GM12878 (cell line): ENCODE data around the gene NFATC2. TPM values are rescaled to one million over a fixed set of nuclear protein-coding genes. Genes with fewer than 3 reads are reported as not detected.
A peak's percentile ranks its signal among the peaks of the same experiment; 100 is the strongest.

Source experiments
- ATAC-seq: fragments of 200-7000 bp; cut with Tn5 transposase; 3 replicates; pipeline ENCODE4 v1.9.1; 2020; ENCODE audit warnings: mild to moderate bottlenecking, moderate library complexity
- BruUV-seq: library from RNA; stranded (reverse); fragments of 400-500 nt; replicated peaks from 2 replicates; lab custom pipeline; 2021; lab: Mats Ljungman, UMichigan
- CTCF ChIA-PET: fragments of 300-600 bp; sonication (Branson Sonifier 250); formaldehyde crosslinking; extraction: SDS; loops from one replicate; lab custom pipeline; 2021; ENCODE audit warnings: inconsistent platforms; lab: Yijun Ruan, JAX
- POLR2A ChIA-PET: fragments of 350-600 bp; formaldehyde crosslinking; extraction: SDS; loops from one replicate; lab custom pipeline; 2021; ENCODE audit warnings: inconsistent platforms; lab: Charles Lee
- RAD21 ChIA-PET: fragments of 300-600 bp; sonication (Branson Sonifier 250); formaldehyde crosslinking; loops from one replicate; lab custom pipeline; 2023; ENCODE audit warnings: antibody characterized with exemption; ENCODE audit not compliant: unreplicated experiment; lab: Charles Lee
- SMC1A ChIA-PET: fragments of 300-600 bp; sonication (Branson Sonifier 250); formaldehyde crosslinking; loops from one replicate; lab custom pipeline; 2023; ENCODE audit not compliant: unreplicated experiment, uncharacterized antibody; lab: Charles Lee
- DNase-seq: peaks from one replicate; pipeline ENCODE4 v3.0.0-alpha.2; 2011; ENCODE audit warnings: low read depth, low spot score
- FAIRE-seq: peaks from 3 replicates; lab custom pipeline; 2011; peaks lifted over from hg19 to GRCh38; lab: Jason Lieb, UNC
- H2AFZ ChIP-seq: 2 replicates; pipeline ENCODE4 v1.6.0; 2011; ENCODE audit warnings: low read depth, low read length, control low read depth; ENCODE audit not compliant: control insufficient read depth
- H3K27ac ChIP-seq: 2 replicates; pipeline ENCODE4 v1.5.1; 2011; ENCODE audit warnings: control low read depth; ENCODE audit not compliant: control insufficient read depth, insufficient read depth
- H3K27me3 ChIP-seq, 2 experiments: replicated peaks in 1 of 2; 2 replicates each; pipeline versions ENCODE4 v1.6.0 to v1.6.1; 2011; ENCODE audit warnings: low read length in 1 of 2; ENCODE audit not compliant: control insufficient read depth in 2 of 2, insufficient read depth in 2 of 2
- H3K36me3 ChIP-seq, 2 experiments: 2 replicates each; pipeline ENCODE4 v1.5.1; 2011; ENCODE audit warnings: low read length in 1 of 2; ENCODE audit not compliant: control insufficient read depth in 2 of 2, insufficient read depth in 2 of 2
- H3K4me1 ChIP-seq: 2 replicates; pipeline ENCODE4 v1.6.1; 2011; ENCODE audit warnings: mild to moderate bottlenecking, low read length, moderate library complexity, mixed read lengths; ENCODE audit not compliant: control insufficient read depth, insufficient read depth
- H3K4me2 ChIP-seq: 2 replicates; pipeline ENCODE4 v1.6.0; 2011; ENCODE audit warnings: control low read depth; ENCODE audit not compliant: control insufficient read depth, insufficient read depth
- H3K4me3 ChIP-seq: fragments of 200-600 bp; sonication (generic); 2 replicates; pipeline ENCODE4 v1.5.1; 2016
- H3K79me2 ChIP-seq: 2 replicates; pipeline ENCODE4 v1.6.0; 2011; ENCODE audit warnings: low read length; ENCODE audit not compliant: control insufficient read depth, insufficient read depth
- H3K9ac ChIP-seq: 2 replicates; pipeline ENCODE4 v1.8.0; 2011; ENCODE audit warnings: low read length, control low read depth, mixed read lengths; ENCODE audit not compliant: control insufficient read depth, insufficient read depth
- H3K9me3 ChIP-seq: replicated peaks from 3 replicates; pipeline ENCODE4 v1.5.1; 2011; ENCODE audit warnings: mild to moderate bottlenecking, low read length; ENCODE audit not compliant: control insufficient read depth, insufficient read depth
- H4K20me1 ChIP-seq: 2 replicates; pipeline ENCODE4 v1.6.0; 2011; ENCODE audit not compliant: control insufficient read depth, insufficient read depth
- ASH2L ChIP-seq: fragments of 300-600, 200-600 bp; sonication (generic); IDR thresholded peaks from 2 replicates; pipeline ENCODE4 v1.6.1; 2017; ENCODE audit warnings: low read depth, mild to moderate bottlenecking, borderline replicate concordance
- EGR1 ChIP-seq, 2 experiments: IDR thresholded peaks; 1 replicate in 1 of 2; 2 replicates in 1 of 2; pipeline ENCODE4 v1.6.1; 2011 to 2012; ENCODE audit warnings: low read depth in 2 of 2, low read length in 2 of 2, borderline replicate concordance in 1 of 2, mild to moderate bottlenecking in 1 of 2, moderate library complexity in 1 of 2
- IRF3 ChIP-seq: fragments of 450-650 bp; IDR thresholded peaks from 2 replicates; pipeline ENCODE4 v1.6.1; 2014; ENCODE audit warnings: mild to moderate bottlenecking
- MEF2A ChIP-seq: IDR thresholded peaks from 2 replicates; pipeline ENCODE4 v1.6.1; 2011; ENCODE audit warnings: low read depth, mild to moderate bottlenecking, low read length, moderate library complexity; ENCODE audit not compliant: insufficient read depth
- WGBS: methylation state at CpG from one replicate; pipeline ENCODE4 v1.1.6; 2016; ENCODE audit warnings: low lambda C conversion rate; ENCODE audit not compliant: insufficient replicate concordance, insufficient coverage; ENCODE audit errors: missing lambda C conversion rate; 5-methylcytosine and 5-hydroxymethylcytosine counted together
- in situ Hi-C: fragments of 300-500 bp; cut with MboI; formaldehyde crosslinking; loops from 9 replicates; pipeline ENCODE4 v1.14.3; 2018; ENCODE audit warnings: mixed read lengths
- intact Hi-C: fragments of 100-400 bp; cut with micrococcal nuclease; formaldehyde crosslinking; loops from one replicate; pipeline ENCODE4 v1.14.2; 2022; ENCODE audit not compliant: unreplicated experiment
- polyA plus RNA-seq, 11 experiments: library from polyadenylated mRNA; depleted of rRNA in 4 of 11; unstranded in 6 of 11; stranded (reverse) in 5 of 11; fragments of >200 nt; fragmentation: Nextera tagmentation in 4 of 11; fragmentation: Illumina TruSeq in 1 of 11; extraction: Ambion mirVana in 4 of 11; extraction: Trizol in 1 of 11; gene quantifications; 1 replicate in 1 of 11; 2 replicates in 10 of 11; pipeline versions ENCODE4 v1.2.1 to v1.2.3, GENCODE V29; 2011 to 2016; ENCODE audit warnings: inconsistent platforms in 2 of 11, missing spikeins in 2 of 11, low read depth in 1 of 11
- total RNA-seq, 4 experiments: library from RNA; depleted of rRNA in 3 of 4; stranded (reverse); fragments of >200 nt in 3 of 4; fragmentation: Illumina TruSeq in 1 of 4; extraction: Trizol in 1 of 4; gene quantifications; 2 replicates each; pipeline versions ENCODE4 v1.2.1 to v1.2.3, GENCODE V29; 2013 to 2021

NFATC2 gene
- total and polyA plus RNA-seq, 10 of the 15 experiments (the other 5 are each of a cell fraction or from before 2014, with no cell fraction given) = 3.3 to 20.0 (median 7.3) TPM

- Histone ChIP-seq H3K9ac (no peak overlapping the region; the same call in 1 of the 2 replicates), H3K79me2 (peaks cover 68% of the 10 kb centered on the region), H3K4me1 (peaks cover 75% of the 10 kb centered on the region), H3K36me3 (peaks cover 0 to 2% of the 10 kb centered on the region in 2 experiments; a peak in 2 of 4 replicates), H4K20me1 (no peaks in the 10 kb centered on the region), H3K4me3 (peak overlapping the region; percentile 9; the same call in 1 of the 2 replicates), H2AFZ (no peak overlapping the region), H3K27me3 (no peaks in the 10 kb centered on the region), H3K9me3 (no peaks in the 10 kb centered on the region), H3K4me2 (peak overlapping the region; percentile 39; the same call in 1 of the 2 replicates), H3K27ac (peak overlapping the region; percentile 75)
- DNase-seq (no peak), ATAC-seq (peak; percentile 12; the same call in 2 of the 3 replicates), FAIRE-seq (no peak)
- 77% methylated on average over 5 of the region's 5 CpGs for WGBS
- intact Hi-C loops = no loop called here
- in situ Hi-C loops = no loop called here
- no TSS peak for BruUV-seq
- TF ChIP-seq ASH2L = no peak
- TF ChIP-seq IRF3 = no peak
- TF ChIP-seq EGR1 (IDR thresholded peaks at IDR 0.05; ENCODE audit: borderline replicate concordance in 1 of 2, low read depth in 2 of 2, low read length in 2 of 2) = peak in 1 of 2 experiments; percentile 65; a peak in 1 of 3 replicates
- 0 out of 2 replicates have a peak, but pooled peaks have one; percentile 34 for TF ChIP-seq MEF2A
- ChIA-PET RAD21 (interaction anchor here (1.0 kb wide), 1 partner anchor 68 kb away, joined by 3 read pairs; no protein-coding TSS in a partner anchor), CTCF (no interaction called here), POLR2A (no interaction called here), SMC1A (interaction anchor here (0.7 to 1.3 kb wide), 3 partner anchors 16 to 126 kb away, joined by 3 to 4 read pairs (median 3); no protein-coding TSS in a partner anchor)
Measured at GRCh38 chr20:51529758-51530157, 12.8 kb downstream of the NFATC2 start.
